BE2C (cell line): ENCODE data around the gene KIAA1217.

Experiments used
- DNase-seq: peaks from one replicate; pipeline ENCODE4 v3.0.0-alpha.2; 2020
- H3K27me3 ChIP-seq: fragments of 250-450 bp; sonication (Bioruptor Pico); 2 replicates; pipeline ENCODE4 v1.5.1; 2020; ENCODE audit warnings: mild to moderate bottlenecking
- H3K36me3 ChIP-seq: fragments of 250-450 bp; sonication (Bioruptor Pico); 2 replicates; pipeline ENCODE4 v1.5.1; 2020; ENCODE audit warnings: mild to moderate bottlenecking
- H3K4me1 ChIP-seq: fragments of 250-450 bp; sonication (Bioruptor Pico); 2 replicates; pipeline ENCODE4 v1.5.1; 2020
- H3K4me3 ChIP-seq: 2 replicates; pipeline ENCODE4 v1.5.1; 2011; ENCODE audit warnings: low read depth, low read length
- H3K9me3 ChIP-seq: fragments of 250-450 bp; sonication (Bioruptor Pico); 2 replicates; pipeline ENCODE4 v1.5.1; 2020
- CTCF ChIP-seq: IDR thresholded peaks from 2 replicates; pipeline ENCODE4 v1.5.1; 2012; ENCODE audit warnings: mild to moderate bottlenecking, low read depth, low read length

KIAA1217 gene

GRCh38 chr10:24277771-24278170 is 68.8 kb downstream of the KIAA1217 start:
- no peak overlapping the region for H3K4me3 ChIP-seq
- DNase-seq: no peak
- H3K9me3 ChIP-seq: no peaks in the 10 kb centered on the region
- no peaks in the 10 kb centered on the region for H3K36me3 ChIP-seq
- no peaks in the 10 kb centered on the region for H3K4me1 ChIP-seq
- no peaks in the 10 kb centered on the region for H3K27me3 ChIP-seq
- TF ChIP-seq CTCF: no peak

GRCh38 chr10:24278176-24278889 is 69.4 kb downstream of the KIAA1217 start:
- no peaks in the 10 kb centered on the region for H3K4me1 ChIP-seq
- no peak for DNase-seq
- no peak for TF ChIP-seq CTCF
- no peaks in the 10 kb centered on the region for H3K36me3 ChIP-seq
- H3K9me3 ChIP-seq: no peaks in the 10 kb centered on the region
- H3K27me3 ChIP-seq: no peaks in the 10 kb centered on the region
- H3K4me3 ChIP-seq: no peak overlapping the region

- H3K4me3 ChIP-seq: no peak overlapping the region
- TF ChIP-seq CTCF: no peak
- H3K4me1 ChIP-seq: no peaks in the 10 kb centered on the region
- no peaks in the 10 kb centered on the region for H3K36me3 ChIP-seq
- no peak for DNase-seq
- H3K27me3 ChIP-seq: no peaks in the 10 kb centered on the region
- no peaks in the 10 kb centered on the region for H3K9me3 ChIP-seq
Measured at GRCh38 chr10:24279166-24279565, 70.2 kb downstream of the KIAA1217 start.

- no peak for TF ChIP-seq CTCF
- no peak for DNase-seq
- Histone ChIP-seq H3K36me3 (no peaks in the 10 kb centered on the region), H3K4me3 (no peak overlapping the region), H3K27me3 (no peaks in the 10 kb centered on the region), H3K4me1 (no peaks in the 10 kb centered on the region), H3K9me3 (no peaks in the 10 kb centered on the region)
Measured at GRCh38 chr10:24287559-24288195, 78.7 kb downstream of the KIAA1217 start.

- Histone ChIP-seq H3K36me3 (no peaks in the 10 kb centered on the region), H3K9me3 (no peaks in the 10 kb centered on the region), H3K27me3 (no peaks in the 10 kb centered on the region)
Measured at GRCh38 chr10:24288581-24288980, 79.6 kb downstream of the KIAA1217 start.

More at GRCh38 chr10:24288581-24288980, 79.6 kb downstream of the KIAA1217 start:
- Histone ChIP-seq H3K4me3 (no peak overlapping the region), H3K4me1 (no peaks in the 10 kb centered on the region)
- no peak for TF ChIP-seq CTCF
- DNase-seq: no peak
